Measurements from ENCODE around the gene IL17RC. TPM values are rescaled to one million over a fixed set of nuclear protein-coding genes. Genes with fewer than 3 reads are reported as not detected.

IL17RC gene
- total and polyA plus RNA-seq, 2 donors (not counting 1 experiment from before 2014, with no cell fraction given): 17.1 to 17.5 TPM

- Histone ChIP-seq H3K27ac (ENCODE audit: insufficient read depth, low read length) (peak overlapping the region; percentile 62), H2AFZ (ENCODE audit: low read length) (peak overlapping the region; percentile 88), H3K4me2 (ENCODE audit: extremely low read depth, insufficient read depth, low read length) (peak overlapping the region; percentile 82), H3K27me3 (ENCODE audit: control insufficient read depth, insufficient read depth, low read length) (no peaks in the 10 kb centered on the region), H3K9ac (ENCODE audit: insufficient read depth, low read length) (peak overlapping the region; percentile 66), H3K36me3 (ENCODE audit: control insufficient read depth, insufficient read depth, low read length) (peaks cover 5% of the 10 kb centered on the region), H4K20me1 (ENCODE audit: control insufficient read depth, extremely low read depth, insufficient read depth, low read length) (no peaks in the 10 kb centered on the region), H3K79me2 (ENCODE audit: control insufficient read depth, insufficient read depth, low read length) (no peaks in the 10 kb centered on the region), H3K4me3 (replicated peaks in 1 of 4; ENCODE audit: control extremely low read depth in 1 of 4, insufficient read depth in 1 of 4, low read depth in 3 of 4, low read length in 4 of 4) (peak overlapping the region; percentile 44 to 68 (median 58)), H3K9me3 (ENCODE audit: control insufficient read depth, insufficient read depth, low read depth, low read length) (no peaks in the 10 kb centered on the region), H3K4me1 (ENCODE audit: control insufficient read depth, extremely low read depth, insufficient read depth, low read length) (peaks cover 4% of the 10 kb centered on the region)
- peak; percentile 70 to 76 for DNase-seq (ENCODE audit: low read depth in 2 of 2)
- no peak for TF ChIP-seq EZH2 (IDR thresholded peaks at IDR 0.05; ENCODE audit: low read length, missing control alignments)
- peak; percentile 40 to 49 for TF ChIP-seq CTCF (conservative IDR thresholded peaks at IDR 0.05 in 1 of 2, IDR thresholded peaks at IDR 0.05 in 1 of 2; ENCODE audit: low read depth in 1 of 2, low read length in 2 of 2)
Measured at GRCh38 chr3:9947025-9947995, 30.4 kb downstream of the IL17RC start.

DNA sequence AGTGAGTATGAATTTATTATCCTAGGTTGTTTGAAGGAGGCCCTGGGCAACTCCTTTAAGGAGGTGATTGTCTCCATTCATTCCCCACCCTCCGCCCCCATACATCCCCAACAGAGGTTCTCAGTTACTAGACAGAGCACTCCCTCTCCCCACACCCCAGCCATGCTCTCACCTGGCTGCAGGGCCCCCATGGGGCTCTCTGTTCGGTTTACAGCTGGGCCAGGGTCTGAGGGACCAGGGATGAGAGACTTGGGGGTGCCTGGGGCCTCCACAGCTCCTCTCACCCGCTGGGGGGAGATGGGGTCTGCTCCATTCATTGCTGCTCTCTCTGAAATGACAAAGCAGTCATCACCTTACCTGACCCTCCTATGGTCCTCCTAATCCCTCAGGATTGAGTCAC lies 31.7 kb downstream of the IL17RC start:
- Histone ChIP-seq H3K4me1 (ENCODE audit: control insufficient read depth, extremely low read depth, insufficient read depth, low read length) (peaks cover 4% of the 10 kb centered on the region), H3K9me3 (ENCODE audit: control insufficient read depth, insufficient read depth, low read depth, low read length) (no peaks in the 10 kb centered on the region)

More for the DNA sequence above, 31.7 kb downstream of the IL17RC start:
- TF ChIP-seq EZH2 (IDR thresholded peaks at IDR 0.05; ENCODE audit: low read length, missing control alignments) (no peak), CTCF (conservative IDR thresholded peaks at IDR 0.05 in 1 of 2, IDR thresholded peaks at IDR 0.05 in 1 of 2; ENCODE audit: low read depth in 1 of 2, low read length in 2 of 2) (no peak)
- Histone ChIP-seq H3K4me2 (ENCODE audit: extremely low read depth, insufficient read depth, low read length) (no peak overlapping the region), H3K36me3 (ENCODE audit: control insufficient read depth, insufficient read depth, low read length) (peaks cover 2% of the 10 kb centered on the region), H4K20me1 (ENCODE audit: control insufficient read depth, extremely low read depth, insufficient read depth, low read length) (no peaks in the 10 kb centered on the region), H3K4me3 (replicated peaks in 1 of 4; ENCODE audit: control extremely low read depth in 1 of 4, insufficient read depth in 1 of 4, low read depth in 3 of 4, low read length in 4 of 4) (no peak overlapping the region), H2AFZ (ENCODE audit: low read length) (no peak overlapping the region), H3K9ac (ENCODE audit: insufficient read depth, low read length) (no peak overlapping the region), H3K27me3 (ENCODE audit: control insufficient read depth, insufficient read depth, low read length) (no peaks in the 10 kb centered on the region), H3K79me2 (ENCODE audit: control insufficient read depth, insufficient read depth, low read length) (no peaks in the 10 kb centered on the region), H3K27ac (ENCODE audit: insufficient read depth, low read length) (no peak overlapping the region)
- no peak for DNase-seq (ENCODE audit: low read depth in 2 of 2)
